Activated T-helper 1 cell treated with anti-CD3 and anti-CD28 coated beads, Interleukin-12 subunit alpha, Interleukin-12 subunit beta, Interleukin-2, Interleukin-4 antibody, amounts not matched to agents 30 ng/mL and 10 ng/mL and 1 ng/mL, durations not matched to agents 14 hours and 24 hours and 36 hours (primary cell): ENCODE data around the gene ELMOD3. TPM values are rescaled to one million over a fixed set of nuclear protein-coding genes. Genes with fewer than 3 reads are reported as not detected.
"Not testable (repeated sequence)": the region's sequence is repeated elsewhere in the genome, so short reads cannot be mapped to it uniquely, and the experiment has no call there.

Source experiments
- DNase-seq: peaks from one replicate; pipeline ENCODE4 v3.0.0; 2021; ENCODE audit warnings: low spot score
- H3K27ac Mint-ChIP-seq: one replicate; pipeline ENCODE4 v1.8.0; 2021; ENCODE audit warnings: mild to moderate bottlenecking, mixed read lengths
- H3K27me3 Mint-ChIP-seq: one replicate; pipeline ENCODE4 v1.8.0; 2022; ENCODE audit warnings: mild to moderate bottlenecking, moderate library complexity, mixed read lengths; ENCODE audit not compliant: insufficient read depth
- H3K36me3 Mint-ChIP-seq: one replicate; pipeline ENCODE4 v1.8.0; 2021; ENCODE audit warnings: low read depth, mixed read lengths
- H3K4me1 Mint-ChIP-seq: one replicate; pipeline ENCODE4 v1.8.0; 2021; ENCODE audit warnings: low read depth, mixed read lengths
- H3K4me3 Mint-ChIP-seq: one replicate; pipeline ENCODE4 v1.8.0; 2021; ENCODE audit warnings: mild to moderate bottlenecking, moderate library complexity, mixed read lengths
- H3K9me3 Mint-ChIP-seq: one replicate; pipeline ENCODE4 v1.8.0; 2021; ENCODE audit warnings: mixed read lengths
- intact Hi-C: fragments of 100-400 bp; cut with micrococcal nuclease; formaldehyde crosslinking; loops from one replicate; pipeline ENCODE4 v1.15.1; 2024
- total RNA-seq: library from RNA; stranded (reverse); gene quantifications from 2 replicates; pipeline ENCODE4 v1.2.3, GENCODE V29; 2022

Gene ELMOD3
- total RNA-seq, 1 donor from 2014 or later = 15.9 TPM

GRCh38 chr2:85367180-85367579 lies 12.6 kb downstream of the ELMOD3 start:
- Mint-ChIP-seq H3K4me3 (no peak overlapping the region), H3K27me3 (no peaks in the 10 kb centered on the region)
- no peak for DNase-seq

GRCh38 chr2:85368921-85369320 lies 14.4 kb downstream of the ELMOD3 start:
- Mint-ChIP-seq H3K4me1 (no peaks in the 10 kb centered on the region), H3K27me3 (no peaks in the 10 kb centered on the region), H3K27ac (no peak overlapping the region), H3K36me3 (peaks cover 6% of the 10 kb centered on the region), H3K9me3 (no peaks in the 10 kb centered on the region), H3K4me3 (no peak overlapping the region)
- intact Hi-C loops = no loop called here
- no peak for DNase-seq

More at GRCh38 chr2:85367180-85367579, 12.6 kb downstream of the ELMOD3 start:
- intact Hi-C loops = no loop called here
- Mint-ChIP-seq H3K9me3 (no peaks in the 10 kb centered on the region), H3K4me1 (no peaks in the 10 kb centered on the region), H3K36me3 (peaks cover 14% of the 10 kb centered on the region), H3K27ac (no peak overlapping the region)

GRCh38 chr2:85369500-85369899 lies 14.9 kb downstream of the ELMOD3 start:
- Mint-ChIP-seq H3K36me3 (peaks cover 8% of the 10 kb centered on the region), H3K4me1 (no peaks in the 10 kb centered on the region), H3K27me3 (no peaks in the 10 kb centered on the region)

GRCh38 chr2:85371045-85371444 lies 16.5 kb downstream of the ELMOD3 start:
- intact Hi-C loops = no loop called here
- H3K36me3 Mint-ChIP-seq = peaks cover 17% of the 10 kb centered on the region
- H3K27me3 Mint-ChIP-seq = no peaks in the 10 kb centered on the region
- no peak for DNase-seq
- H3K9me3 Mint-ChIP-seq = no peaks in the 10 kb centered on the region
- no peaks in the 10 kb centered on the region for H3K4me1 Mint-ChIP-seq
- no peak overlapping the region for H3K4me3 Mint-ChIP-seq
- no peak overlapping the region for H3K27ac Mint-ChIP-seq

More at GRCh38 chr2:85369500-85369899, 14.9 kb downstream of the ELMOD3 start:
- no peak for DNase-seq
- Mint-ChIP-seq H3K4me3 (no peak overlapping the region), H3K9me3 (no peaks in the 10 kb centered on the region), H3K27ac (no peak overlapping the region)
- intact Hi-C loops = no loop called here

- H3K27me3 Mint-ChIP-seq = no peaks in the 10 kb centered on the region
- no peaks in the 10 kb centered on the region for H3K4me1 Mint-ChIP-seq
- peaks cover 8% of the 10 kb centered on the region for H3K9me3 Mint-ChIP-seq
- intact Hi-C loops = no loop called here
- H3K36me3 Mint-ChIP-seq = peaks cover 45% of the 10 kb centered on the region
- no peak overlapping the region for H3K4me3 Mint-ChIP-seq
- H3K27ac Mint-ChIP-seq = no peak overlapping the region
- DNase-seq = no peak
These were observed 21.9 kb downstream of the ELMOD3 start for GRCh38 chr2:85376291-85377065.

- Mint-ChIP-seq H3K9me3 (peaks cover 8% of the 10 kb centered on the region), H3K27ac (no peak overlapping the region), H3K27me3 (no peaks in the 10 kb centered on the region), H3K36me3 (peaks cover 48% of the 10 kb centered on the region), H3K4me3 (no peak overlapping the region), H3K4me1 (no peaks in the 10 kb centered on the region)
- DNase-seq = no peak
- intact Hi-C loops = no loop called here
These were observed 22.5 kb downstream of the ELMOD3 start for GRCh38 chr2:85377083-85377482.

GRCh38 chr2:85378257-85378656 lies 23.7 kb downstream of the ELMOD3 start:
- no peak for DNase-seq
- Mint-ChIP-seq H3K27ac (no peak overlapping the region), H3K4me3 (no peak overlapping the region), H3K36me3 (peaks cover 49% of the 10 kb centered on the region), H3K4me1 (no peaks in the 10 kb centered on the region), H3K9me3 (peaks cover 8% of the 10 kb centered on the region), H3K27me3 (no peaks in the 10 kb centered on the region)
- intact Hi-C loops = no loop called here

GRCh38 chr2:85380048-85380447 lies 25.5 kb downstream of the ELMOD3 start:
- Mint-ChIP-seq H3K9me3 (peaks cover 8% of the 10 kb centered on the region), H3K4me1 (no peaks in the 10 kb centered on the region), H3K4me3 (no peak overlapping the region), H3K36me3 (peaks cover 52% of the 10 kb centered on the region), H3K27ac (no peak overlapping the region), H3K27me3 (no peaks in the 10 kb centered on the region)
- intact Hi-C loops = no loop called here
- DNase-seq = no peak

GRCh38 chr2:85383151-85383550 lies 28.6 kb downstream of the ELMOD3 start:
- H3K27ac Mint-ChIP-seq = peak overlapping the region; percentile 0

GRCh38 chr2:85383850-85384249 lies 29.3 kb downstream of the ELMOD3 start:
- Mint-ChIP-seq H3K4me3 (no peak overlapping the region), H3K27ac (peak overlapping the region; percentile 0), H3K36me3 (peaks cover 36% of the 10 kb centered on the region), H3K4me1 (no peaks in the 10 kb centered on the region), H3K9me3 (peaks cover 5% of the 10 kb centered on the region), H3K27me3 (no peaks in the 10 kb centered on the region)
- intact Hi-C loops = no loop called here
- no peak for DNase-seq

More at GRCh38 chr2:85383151-85383550, 28.6 kb downstream of the ELMOD3 start:
- DNase-seq, H3K4me3 Mint-ChIP-seq, intact Hi-C loops, H3K4me1 Mint-ChIP-seq, H3K27me3 Mint-ChIP-seq, H3K9me3 Mint-ChIP-seq: not testable (repeated sequence)
- peaks cover 43% of the 10 kb centered on the region for H3K36me3 Mint-ChIP-seq

- no peaks in the 10 kb centered on the region for H3K9me3 Mint-ChIP-seq
- no peak for DNase-seq
- no peaks in the 10 kb centered on the region for H3K27me3 Mint-ChIP-seq
- peaks cover 37% of the 10 kb centered on the region for H3K36me3 Mint-ChIP-seq
- no peaks in the 10 kb centered on the region for H3K4me1 Mint-ChIP-seq
- intact Hi-C loops = no loop called here
- H3K27ac Mint-ChIP-seq = no peak overlapping the region
- no peak overlapping the region for H3K4me3 Mint-ChIP-seq
These were observed 31.2 kb downstream of the ELMOD3 start for GRCh38 chr2:85385746-85386145.

- intact Hi-C loops = no loop called here
- Mint-ChIP-seq H3K9me3 (no peaks in the 10 kb centered on the region), H3K4me1 (peaks cover 14% of the 10 kb centered on the region), H3K27ac (no peak overlapping the region), H3K27me3 (no peaks in the 10 kb centered on the region), H3K4me3 (no peak overlapping the region), H3K36me3 (peaks cover 34% of the 10 kb centered on the region)
- no peak for DNase-seq
These were observed 33.2 kb downstream of the ELMOD3 start for GRCh38 chr2:85387754-85388153.

GRCh38 chr2:85388878-85389538 lies 34.4 kb downstream of the ELMOD3 start:
- no peak for DNase-seq
- no peaks in the 10 kb centered on the region for H3K9me3 Mint-ChIP-seq
- peaks cover 28% of the 10 kb centered on the region for H3K36me3 Mint-ChIP-seq
- intact Hi-C loops = no loop called here
- H3K27me3 Mint-ChIP-seq = no peaks in the 10 kb centered on the region
- H3K27ac Mint-ChIP-seq = no peak overlapping the region
- H3K4me1 Mint-ChIP-seq = peaks cover 21% of the 10 kb centered on the region
- no peak overlapping the region for H3K4me3 Mint-ChIP-seq
